ENCODE results near the gene RAMACL.

The RAMACL gene

DNA sequence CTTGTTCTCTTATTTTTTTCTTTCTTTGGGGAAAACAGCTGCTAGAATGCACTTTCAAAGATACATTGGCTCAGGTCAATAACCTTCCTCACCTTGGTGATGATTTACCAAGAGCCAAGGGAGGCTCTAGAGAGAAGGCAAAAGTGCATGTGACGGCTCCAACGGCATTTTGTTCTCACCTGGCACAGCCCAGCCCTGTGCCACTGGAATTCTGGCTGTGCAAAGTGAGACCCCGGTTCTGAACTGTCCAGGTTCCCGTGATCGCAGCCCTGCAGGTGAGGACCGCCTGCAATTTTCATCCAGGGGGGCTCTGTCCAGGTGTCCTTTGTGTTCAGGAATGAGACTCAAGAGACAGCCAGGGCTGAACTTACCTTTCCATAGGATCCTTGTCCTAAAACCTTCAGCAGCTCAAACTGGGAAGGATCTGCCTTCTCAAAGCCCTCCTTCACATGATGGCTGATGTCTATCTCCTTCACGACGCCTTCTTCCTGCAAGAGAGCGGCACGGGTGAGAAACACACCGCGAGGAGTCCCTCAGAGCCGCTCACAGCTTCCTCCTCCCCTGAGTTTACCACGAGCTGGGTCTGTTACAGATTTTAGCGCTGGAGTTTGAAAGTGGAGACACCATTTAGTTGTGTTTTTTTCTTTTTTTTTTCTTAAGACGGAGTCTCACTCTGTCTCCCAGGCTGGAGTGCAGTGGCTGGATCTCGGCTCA, 48.0 kb downstream of the RAMACL start:
- H3K4me3 ChIP-seq (ENCODE audit: low read depth, low read length): no peak overlapping the region
- TF ChIP-seq, protein P1, sequence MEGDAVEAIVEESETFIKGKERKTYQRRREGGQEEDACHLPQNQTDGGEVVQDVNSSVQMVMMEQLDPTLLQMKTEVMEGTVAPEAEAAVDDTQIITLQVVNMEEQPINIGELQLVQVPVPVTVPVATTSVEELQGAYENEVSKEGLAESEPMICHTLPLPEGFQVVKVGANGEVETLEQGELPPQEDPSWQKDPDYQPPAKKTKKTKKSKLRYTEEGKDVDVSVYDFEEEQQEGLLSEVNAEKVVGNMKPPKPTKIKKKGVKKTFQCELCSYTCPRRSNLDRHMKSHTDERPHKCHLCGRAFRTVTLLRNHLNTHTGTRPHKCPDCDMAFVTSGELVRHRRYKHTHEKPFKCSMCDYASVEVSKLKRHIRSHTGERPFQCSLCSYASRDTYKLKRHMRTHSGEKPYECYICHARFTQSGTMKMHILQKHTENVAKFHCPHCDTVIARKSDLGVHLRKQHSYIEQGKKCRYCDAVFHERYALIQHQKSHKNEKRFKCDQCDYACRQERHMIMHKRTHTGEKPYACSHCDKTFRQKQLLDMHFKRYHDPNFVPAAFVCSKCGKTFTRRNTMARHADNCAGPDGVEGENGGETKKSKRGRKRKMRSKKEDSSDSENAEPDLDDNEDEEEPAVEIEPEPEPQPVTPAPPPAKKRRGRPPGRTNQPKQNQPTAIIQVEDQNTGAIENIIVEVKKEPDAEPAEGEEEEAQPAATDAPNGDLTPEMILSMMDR (IDR thresholded peaks at IDR 0.05; ENCODE audit: low read depth, low read length, missing control alignments): no peak
- no peaks in the 10 kb centered on the region for H3K27me3 ChIP-seq (replicated peaks)
- no peaks in the 10 kb centered on the region for H3K36me3 ChIP-seq (replicated peaks)
- in situ Hi-C loops (cut with HindIII; ENCODE audit: low pct_ligation_motif_present, low sequenced_read_pairs): no loop called here
- DNase-seq: no peak
- no peak overlapping the region for H3K27ac ChIP-seq

DNA sequence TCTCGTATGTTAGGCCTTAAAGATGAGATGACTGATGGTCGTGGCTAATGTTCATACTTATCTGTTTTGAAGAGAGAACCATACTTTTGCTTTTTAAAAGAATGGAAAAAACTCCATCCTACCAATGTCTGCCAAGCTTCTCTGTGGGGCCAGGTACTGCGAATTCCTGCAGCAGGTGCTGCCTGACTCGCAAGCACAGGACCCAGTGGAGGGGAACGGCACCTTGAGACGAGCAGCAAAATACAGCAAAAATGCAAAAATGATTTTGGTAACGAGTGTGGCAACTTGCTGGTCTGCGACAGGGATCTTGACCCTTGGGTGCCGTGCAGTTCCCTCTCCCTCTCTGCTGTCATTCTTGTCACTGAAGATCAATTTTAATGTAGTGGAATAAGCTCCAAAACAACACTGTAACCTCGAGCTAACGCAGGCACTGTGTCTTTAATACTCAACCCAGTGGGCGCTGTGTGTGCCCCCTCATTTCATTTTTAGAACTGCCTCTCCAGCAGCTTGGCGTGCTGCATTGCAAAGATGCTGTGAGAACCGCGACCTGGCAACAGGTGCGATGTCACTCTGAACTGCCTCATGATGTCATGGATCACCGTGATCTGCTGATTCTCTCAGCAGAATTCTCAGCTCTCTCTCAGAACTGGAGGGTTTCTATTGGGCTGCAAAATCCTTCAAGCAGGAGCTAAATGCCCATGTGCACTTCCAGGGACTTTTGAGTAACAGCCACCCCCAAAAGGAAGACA, 51.6 kb downstream of the RAMACL start:
- TF ChIP-seq, protein P1 (IDR thresholded peaks at IDR 0.05; ENCODE audit: low read depth, low read length, missing control alignments): no peak
- Histone ChIP-seq H3K27me3 (replicated peaks) (no peaks in the 10 kb centered on the region), H3K4me3 (ENCODE audit: low read depth, low read length) (no peak overlapping the region), H3K27ac (no peak overlapping the region), H3K36me3 (replicated peaks) (no peaks in the 10 kb centered on the region)
- DNase-seq: no peak
- in situ Hi-C loops (cut with HindIII; ENCODE audit: low pct_ligation_motif_present, low sequenced_read_pairs): no loop called here

DNA sequence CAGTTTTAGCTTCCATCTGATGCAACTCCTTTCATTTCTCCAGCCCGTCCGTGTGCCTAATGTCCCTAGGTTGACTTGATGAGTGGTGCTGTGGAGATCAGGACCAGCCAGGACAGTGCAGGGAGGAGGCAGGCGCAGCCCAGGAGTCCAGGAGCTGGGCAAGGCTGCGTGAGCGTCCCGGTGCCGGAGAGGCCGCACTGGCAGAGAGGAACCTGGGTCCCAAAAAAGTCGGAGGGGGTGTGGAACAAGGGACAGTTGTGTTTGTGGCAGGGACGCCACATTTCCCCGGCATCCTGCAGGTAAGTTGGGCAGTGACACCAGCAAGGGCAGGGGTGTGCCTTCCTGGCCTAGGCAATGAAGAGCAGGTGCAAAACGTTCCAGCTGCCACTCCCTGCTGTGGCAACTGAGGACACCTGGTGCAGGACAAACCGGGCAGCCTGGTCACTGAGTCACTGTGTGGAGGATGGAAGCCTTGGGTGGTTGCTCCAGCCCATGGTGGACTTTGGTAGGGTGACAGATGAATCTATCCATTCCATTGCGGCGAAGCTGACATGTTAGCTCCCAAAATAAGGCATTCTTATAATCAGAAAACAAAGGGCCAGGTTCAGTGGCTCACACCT, 53.2 kb downstream of the RAMACL start:
- no peak overlapping the region for H3K27ac ChIP-seq
- no peaks in the 10 kb centered on the region for H3K27me3 ChIP-seq (replicated peaks)
- no peak for DNase-seq
- TF ChIP-seq, protein P1 (IDR thresholded peaks at IDR 0.05; ENCODE audit: low read depth, low read length, missing control alignments): no peak
- no peak overlapping the region for H3K4me3 ChIP-seq (ENCODE audit: low read depth, low read length)
- in situ Hi-C loops (cut with HindIII; ENCODE audit: low pct_ligation_motif_present, low sequenced_read_pairs): no loop called here
- H3K36me3 ChIP-seq (replicated peaks): no peaks in the 10 kb centered on the region

All from brain microvascular endothelial cell (primary cell).